NCI-H1436 (cell line): ENCODE measurements around the gene TAP2.

ENCODE experiments used
- DNase-seq: peaks from one replicate; lab custom pipeline; 2025; lab: John Stamatoyannopoulos, UW

The TAP2 gene

DNA sequence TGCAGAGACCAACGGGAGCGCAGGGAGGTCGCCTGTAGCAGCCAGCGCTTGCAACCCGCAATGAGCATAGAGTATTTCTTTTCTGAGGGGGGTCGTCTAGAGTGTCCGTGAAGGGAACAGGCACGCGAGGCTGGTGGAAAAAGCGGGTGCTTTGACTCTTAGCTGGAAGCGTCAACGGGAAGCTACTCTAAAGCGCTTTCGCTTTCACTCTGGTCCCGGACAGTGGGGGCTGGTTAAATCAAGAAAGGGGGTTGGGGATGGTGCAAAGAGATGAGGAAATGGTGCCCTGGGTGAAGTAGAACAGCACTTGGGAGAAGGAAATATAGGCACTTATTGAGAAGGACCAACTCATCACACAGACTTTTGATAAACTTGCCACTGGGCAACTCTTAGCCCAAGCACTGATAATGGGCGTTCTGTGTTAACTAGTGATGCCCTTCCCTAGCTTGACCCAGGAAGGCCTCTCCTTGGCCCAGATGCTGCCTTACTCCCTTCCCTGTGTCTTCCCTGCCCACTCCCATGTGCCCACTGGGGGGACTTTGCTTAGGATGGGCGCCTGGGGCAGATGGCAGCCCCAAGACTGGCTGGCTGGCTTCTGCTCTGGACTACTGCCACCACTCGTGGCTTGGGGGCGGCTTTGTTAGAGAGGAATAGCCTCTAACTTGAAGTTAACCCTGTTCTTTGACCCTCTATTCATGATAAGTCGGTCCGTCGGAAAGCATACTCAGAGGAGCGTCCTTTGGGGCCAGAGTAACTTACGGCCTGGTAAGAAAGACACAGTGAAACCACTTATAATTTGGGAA is 16.0 kb upstream of the TAP2 start:
- no peak for DNase-seq

DNA sequence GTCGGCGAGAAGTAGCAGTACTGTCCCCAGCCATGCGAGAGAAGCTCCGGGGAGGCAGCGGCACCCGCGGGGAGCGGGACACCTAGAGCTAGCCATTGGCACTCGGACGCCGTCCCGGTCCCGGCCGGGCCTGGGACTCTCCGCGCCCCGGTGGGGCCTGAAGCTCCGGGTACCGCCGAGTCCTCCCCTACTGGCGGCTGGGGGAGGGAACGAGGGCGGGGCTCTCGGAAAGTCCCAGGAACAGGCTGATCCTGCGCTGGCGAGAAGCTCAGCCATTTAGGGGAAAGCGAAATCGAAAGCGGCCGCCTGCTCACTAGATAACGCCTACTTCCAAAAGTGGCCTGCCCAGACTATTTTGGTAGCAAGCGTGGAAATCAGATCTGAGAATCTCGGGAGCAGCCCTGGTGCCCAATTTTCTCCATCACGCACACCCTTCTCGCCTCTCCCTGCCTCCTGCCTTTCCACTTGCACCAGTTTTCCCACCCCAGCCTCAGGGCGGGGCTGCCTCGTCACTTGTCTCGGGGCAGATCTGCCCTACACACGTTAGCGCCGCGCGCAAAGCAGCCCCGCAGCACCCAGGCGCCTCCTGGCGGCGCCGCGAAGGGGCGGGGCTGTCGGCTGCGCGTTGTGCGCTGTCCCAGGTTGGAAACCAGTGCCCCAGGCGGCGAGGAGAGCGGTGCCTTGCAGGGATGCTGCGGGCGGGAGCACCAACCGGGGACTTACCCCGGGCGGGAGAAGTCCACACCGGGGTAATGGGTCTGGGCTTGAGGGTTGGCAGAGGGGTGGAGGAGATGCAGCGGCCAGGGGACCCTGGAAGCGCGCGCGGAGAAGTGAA is 15.2 kb upstream of the TAP2 start, which contains the start of the genes PSMB9 and TAP1:
PSMB9 (plus strand) TSS at position 652 of the 835 bp plus-strand sequence; CDS start at position 690, 38 bp downstream.
TAP1 (minus strand) TSS at position 164 of the 835 bp plus-strand sequence; CDS start at position 96, 68 bp downstream.
- DNase-seq: peak; percentile 88

DNA sequence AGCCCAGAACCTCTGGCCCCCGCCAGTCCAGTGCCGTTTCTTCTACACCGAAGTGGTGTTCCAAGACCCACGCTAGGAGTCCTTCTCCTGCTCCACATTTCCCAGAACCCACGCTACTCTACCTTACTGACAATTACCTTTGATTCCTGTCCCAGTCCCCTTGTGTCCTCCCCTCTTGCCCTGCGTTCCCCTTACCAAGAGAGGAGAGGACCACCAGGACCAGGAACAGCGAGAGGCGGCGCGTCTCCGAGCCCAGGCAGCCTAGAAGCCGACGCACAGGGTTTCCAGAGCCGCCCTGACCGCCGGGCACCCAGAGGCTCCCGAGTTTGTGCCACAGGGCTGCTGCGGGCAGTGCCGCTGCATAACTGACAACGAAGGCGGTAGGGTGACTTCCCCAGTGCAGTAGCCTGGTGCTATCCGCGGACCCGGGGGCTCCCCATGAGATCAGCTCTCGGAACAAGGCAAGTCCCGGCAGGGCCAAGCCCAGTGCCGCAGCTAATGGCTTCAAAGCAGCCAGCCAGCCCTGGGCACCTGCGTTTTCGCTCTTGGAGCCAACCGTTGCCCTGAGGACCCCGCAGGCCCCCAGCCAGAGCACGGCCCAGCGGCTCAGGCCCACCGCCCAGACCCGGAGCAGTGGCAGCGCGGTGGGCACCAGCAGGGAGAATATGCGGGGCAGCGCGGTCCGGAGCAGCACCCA is 14.5 kb upstream of the TAP2 start:
- DNase-seq: no peak

DNA sequence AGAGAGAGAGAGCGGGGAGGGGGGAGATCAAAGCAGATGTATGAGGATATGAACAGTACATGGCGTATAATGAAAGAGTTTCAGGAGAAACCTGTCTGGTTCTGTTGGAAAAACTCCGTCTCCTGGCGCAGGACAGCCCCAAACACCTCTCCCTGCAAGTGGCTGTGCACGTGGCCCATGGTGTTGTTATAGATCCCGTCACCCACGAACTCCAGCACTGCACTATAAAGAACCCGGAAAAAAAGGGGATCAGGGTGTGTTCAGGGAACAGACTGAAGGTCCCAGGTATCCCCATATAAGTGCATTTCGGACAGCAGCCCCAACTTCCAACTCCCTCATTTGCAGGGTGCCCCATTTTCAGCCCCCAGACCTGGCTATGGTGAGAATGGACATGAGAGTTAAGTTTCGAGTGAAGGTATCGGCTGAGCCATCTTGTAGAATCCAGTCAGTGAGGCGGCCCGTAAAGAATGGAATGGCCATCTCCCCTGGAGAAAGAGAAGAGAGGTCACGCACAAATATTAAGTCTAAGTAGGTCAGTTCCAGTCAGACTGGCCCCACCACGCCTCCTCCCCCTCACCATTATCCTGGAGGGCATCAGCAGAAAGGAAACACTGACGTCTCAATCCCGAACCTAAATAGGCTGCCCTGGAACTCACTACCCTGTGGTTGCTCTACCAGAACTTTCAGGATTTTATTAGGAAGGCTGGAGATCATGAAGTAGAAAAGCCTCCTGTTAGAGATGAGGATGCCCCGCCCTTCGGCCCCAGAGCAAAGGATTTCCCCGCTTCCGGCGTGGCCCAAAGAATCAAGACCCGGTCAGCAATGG is 13.7 kb upstream of the TAP2 start:
- no peak for DNase-seq

DNA sequence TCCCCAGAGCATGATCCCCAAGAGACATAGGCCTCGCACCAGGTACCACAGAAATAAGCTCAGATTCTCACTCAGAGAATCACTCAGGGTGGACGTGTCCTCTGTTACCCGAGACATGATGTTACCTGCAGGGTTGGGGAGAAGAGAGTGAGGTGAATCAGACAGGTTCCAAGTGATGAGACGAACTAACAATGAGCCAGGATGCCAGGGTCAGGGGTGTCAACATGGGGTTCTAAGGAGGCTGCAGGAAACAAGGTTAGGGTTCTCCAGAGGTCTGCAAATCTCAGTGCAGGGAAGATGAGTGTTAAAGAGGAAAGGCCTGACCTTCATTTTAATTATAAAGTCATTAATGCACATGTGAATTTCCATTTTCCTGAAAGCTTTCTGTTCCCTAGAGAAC is 12.5 kb upstream of the TAP2 start:
- DNase-seq: no peak

DNA sequence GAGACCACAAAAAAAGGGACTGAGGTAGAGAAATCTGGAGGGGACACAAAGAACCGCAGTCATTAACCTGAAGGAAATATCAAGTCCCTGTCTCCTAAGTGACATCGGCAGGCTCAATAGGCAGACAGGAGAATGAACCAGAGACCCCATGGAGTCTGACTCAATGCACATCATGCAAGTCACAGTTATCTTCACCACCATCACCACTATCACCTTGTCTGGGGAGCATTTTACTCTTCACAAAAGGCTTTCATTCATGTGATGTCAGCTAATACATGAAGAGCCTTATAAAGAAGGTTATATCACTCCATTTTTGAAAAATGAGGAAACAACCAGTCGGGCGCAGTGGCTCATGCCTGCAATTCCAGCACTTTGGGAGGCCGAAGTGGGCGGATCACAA is 10.6 kb upstream of the TAP2 start:
- no peak for DNase-seq

DNA sequence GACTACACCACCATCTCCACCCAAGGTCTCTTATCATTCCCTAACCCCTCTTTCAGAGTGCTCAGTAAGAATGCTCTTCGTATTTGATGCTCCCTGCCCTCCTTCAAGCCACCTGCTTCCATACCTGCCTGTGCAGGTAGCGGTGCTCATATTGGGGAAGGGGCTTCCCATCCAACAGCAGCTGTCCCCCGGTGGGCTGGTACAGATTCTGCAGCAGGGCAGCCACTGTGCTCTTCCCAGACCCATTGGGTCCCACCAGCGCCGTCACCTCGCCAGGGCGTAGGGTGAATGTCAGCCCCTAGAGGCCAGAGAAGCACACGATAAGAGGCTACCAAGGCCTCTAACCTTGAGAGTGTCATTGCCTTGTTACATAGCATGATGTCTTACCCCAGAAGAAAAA is 9.3 kb upstream of the TAP2 start:
- DNase-seq: no peak

DNA sequence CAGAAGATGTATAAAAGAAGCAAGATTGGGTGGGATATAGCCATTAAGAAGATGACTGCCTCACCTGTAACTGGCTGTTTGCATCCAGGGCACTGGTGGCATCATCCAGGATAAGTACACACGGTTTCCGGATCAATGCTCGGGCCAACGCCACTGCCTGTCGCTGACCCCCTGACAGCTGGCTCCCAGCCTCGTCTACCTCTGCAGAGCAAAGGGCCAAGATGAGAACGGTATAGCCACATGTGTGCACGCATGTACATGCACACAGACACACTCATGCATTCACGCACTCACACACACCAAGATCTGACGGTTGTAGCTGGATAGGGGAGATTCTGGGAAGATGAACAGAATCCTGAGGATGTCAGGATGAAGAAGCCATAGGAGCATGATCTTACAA is 8.5 kb upstream of the TAP2 start:
- no peak for DNase-seq

DNA sequence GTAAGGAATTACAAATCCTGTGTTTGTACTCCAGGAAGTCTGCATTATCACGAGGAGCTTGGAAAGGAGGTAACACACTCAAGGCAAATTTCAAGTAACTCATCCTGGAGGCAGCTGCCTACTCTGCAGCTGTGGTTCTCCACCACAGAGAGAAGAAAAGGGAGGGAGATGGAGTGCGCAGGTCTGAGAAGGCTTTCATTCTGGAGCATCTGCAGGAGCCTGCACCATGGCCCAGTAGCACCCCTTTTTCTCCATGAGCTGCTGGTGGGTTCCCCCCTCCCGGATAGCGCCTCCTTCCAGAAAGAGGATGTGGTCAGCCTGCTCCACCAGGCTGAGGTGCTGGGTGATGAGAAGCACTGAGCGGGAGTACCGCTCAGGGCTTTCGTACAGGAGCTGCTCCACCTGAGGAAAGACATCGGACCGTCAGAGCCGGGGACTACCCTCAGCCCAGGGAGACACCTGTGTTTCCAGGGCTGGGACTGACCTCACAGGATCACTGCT is 6.9 kb upstream of the TAP2 start:
- no peak for DNase-seq

DNA sequence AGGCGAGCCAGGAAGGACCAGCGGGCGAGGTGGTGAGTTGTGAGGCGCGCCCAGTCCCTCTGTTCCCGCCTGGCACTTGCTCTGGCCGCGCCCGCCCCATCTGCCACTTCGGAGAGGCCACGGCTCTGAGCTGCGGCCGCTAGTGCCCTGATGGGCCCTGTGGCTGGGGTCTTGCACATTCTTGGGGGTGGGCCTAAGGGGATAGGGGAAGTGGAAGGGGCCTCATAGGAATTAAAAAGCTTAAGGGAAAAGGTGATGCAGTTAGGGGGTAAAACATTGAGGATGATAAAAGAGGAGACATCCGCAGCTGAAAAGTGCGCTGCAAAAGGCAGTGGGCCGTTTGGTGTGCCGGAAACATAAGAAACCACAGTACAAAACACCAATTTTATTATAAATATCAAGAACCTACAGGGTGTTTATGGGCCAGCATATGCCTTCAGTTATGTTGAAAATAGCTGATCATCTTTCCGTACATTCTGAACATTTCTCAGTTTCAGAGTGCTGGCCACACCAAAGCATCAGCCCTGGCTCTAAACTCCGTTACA is 6.4 kb upstream of the TAP2 start:
- no peak for DNase-seq

DNA sequence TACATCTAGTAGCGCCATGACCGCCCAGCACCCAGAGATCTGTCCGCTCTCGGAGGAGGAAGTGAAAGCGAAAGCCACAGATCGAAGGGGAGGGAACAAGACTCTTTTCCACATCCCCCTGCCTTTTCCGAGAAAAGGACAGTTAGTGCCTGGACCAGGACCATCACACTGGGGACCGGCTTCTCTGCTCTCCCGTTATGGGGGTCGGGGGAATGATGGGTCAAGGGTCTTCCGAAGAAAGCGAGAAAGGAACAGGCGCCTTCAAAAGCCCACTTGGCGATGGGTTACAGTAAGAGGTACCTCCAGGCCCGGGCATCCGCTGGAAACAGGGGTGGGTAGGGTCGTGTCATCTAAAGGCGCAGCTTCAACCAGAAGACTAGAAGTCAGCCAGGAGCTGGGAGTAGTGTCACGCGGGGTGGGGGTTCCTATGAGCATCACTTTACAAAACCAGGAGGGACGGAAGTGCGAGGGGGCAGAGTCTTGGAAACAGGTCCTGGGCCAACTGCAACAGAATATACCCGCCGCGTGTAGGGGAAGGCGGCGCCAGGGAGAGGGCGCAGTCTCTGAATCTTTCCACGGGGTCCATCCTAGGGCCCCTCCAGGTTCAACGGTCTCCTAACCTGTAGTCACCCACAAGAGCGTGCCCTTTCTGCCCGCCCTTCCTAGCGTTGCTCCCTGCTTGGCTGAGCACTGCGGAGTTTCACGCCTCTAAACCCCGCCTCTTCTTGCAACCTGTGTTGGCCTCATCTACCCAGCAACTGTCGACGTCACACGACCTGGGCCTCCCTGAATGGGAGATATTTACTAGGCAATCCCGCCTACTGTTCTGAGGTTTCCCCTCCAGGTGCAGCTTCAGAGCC is 5.7 kb upstream of the TAP2 start, which contains the start of gene PSMB8:
PSMB8 (minus strand) TSS at position 69 of the 860 bp plus-strand sequence; CDS start at position 18, 51 bp downstream.
- DNase-seq: peak; percentile 97

DNA sequence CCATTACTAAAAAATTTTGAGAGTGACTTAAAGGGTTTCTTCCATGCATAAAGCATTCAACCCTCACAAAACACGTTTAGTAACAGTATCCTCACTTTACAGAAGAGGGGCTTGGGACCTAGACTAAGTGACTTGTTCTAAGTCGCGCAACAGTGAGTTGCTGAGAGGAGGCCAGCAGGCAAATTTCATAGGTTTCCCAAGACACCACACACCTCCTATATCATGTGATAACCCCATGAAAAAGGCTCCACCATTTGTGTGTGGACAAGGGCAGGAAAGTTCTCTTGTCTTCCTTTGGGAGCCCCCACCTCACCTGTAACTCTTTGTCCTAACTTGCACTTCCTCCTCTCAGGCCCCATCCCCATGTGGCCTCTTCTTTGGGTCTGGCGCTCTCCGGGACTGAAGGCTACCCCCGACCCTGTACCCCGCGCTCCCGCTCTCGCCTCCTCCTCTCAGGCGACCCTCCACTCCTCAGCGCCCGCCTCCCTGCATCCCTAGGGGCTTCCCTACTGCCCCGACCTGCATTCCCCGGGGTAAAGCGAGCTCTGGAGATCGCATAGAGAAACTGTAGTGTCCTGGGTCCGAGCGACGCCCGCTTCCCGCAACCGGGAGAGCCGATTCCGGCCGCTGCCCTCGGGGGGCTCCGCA is 4.9 kb upstream of the TAP2 start:
- DNase-seq: no peak

DNA sequence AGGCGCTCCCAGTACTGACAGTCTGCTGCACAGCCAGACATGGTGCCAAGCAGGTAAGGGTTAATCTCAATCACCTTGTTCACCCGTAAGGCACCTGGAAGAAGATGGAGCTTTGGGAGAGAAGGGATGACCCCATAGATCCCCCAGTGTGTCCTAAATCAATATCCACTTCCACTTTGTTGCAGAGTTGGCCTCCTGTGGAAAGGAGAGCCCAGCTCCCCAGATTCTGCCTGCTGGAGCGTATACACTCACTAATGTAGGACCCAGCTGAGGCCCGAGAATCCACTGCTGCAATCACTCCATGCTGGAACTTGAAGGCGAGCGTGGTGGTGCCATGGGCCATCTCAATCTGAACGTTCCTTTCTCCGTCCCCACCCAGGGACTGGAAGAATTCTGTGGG is 4.2 kb upstream of the TAP2 start:
- no peak for DNase-seq

DNA sequence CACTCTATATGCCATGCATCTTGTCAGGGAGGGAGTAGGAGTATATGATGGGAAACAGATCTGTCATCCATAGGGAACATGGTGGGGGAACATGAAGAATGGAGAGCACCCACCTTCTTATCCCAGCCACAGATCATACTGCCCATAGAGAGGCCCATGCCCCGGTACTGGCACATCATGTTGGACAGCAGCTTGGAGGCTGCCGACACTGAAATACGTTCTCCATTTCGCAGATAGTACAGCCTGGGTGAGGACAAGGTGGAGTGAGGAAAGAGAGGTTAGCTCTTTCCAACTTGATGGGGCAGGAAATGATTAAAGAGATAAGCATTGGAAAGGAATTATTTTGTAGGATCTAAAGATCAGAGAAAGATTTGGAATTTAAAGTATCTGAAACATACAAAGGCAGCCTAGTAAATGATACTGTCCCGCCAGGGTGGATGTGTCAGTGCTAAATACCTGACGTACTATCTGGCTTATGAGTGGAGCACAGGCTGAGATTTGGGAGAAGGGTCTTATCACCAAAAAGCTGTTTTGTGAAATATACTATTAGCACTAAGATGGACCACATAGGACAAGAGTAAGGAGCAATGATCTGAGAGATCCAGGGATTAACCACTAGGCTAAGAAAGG is 3.6 kb upstream of the TAP2 start:
- no peak for DNase-seq

DNA sequence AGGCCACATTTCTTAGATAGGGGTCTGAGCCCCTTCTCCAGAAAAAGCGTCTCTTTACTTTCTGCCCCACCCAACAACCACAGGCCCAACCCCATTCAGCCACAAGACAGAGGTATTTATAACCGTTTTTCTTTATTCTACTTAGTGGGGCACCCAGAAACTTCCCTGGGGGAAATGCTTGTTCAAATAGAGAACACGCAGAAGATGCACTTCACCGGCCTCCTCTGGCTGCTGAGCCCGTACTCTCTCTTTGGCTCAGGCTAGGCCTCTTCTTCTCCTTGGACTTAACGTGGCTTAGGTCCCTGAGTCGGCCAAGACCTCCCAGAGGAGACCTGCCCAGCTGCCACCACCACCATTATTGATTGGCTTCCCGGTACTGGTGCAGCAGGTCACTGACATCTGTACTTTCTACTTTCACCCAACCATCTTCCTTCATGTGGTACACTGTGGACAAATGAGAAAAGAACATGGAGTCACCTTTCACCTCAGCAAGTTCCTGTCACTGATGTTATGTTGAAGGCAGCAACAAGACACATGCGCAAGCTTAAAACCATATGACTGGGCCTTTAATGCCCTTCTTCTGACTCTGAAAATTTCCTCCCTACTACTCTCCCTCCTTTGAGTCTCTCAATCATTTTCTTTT is 2.2 kb upstream of the TAP2 start:
- DNase-seq: no peak

DNA sequence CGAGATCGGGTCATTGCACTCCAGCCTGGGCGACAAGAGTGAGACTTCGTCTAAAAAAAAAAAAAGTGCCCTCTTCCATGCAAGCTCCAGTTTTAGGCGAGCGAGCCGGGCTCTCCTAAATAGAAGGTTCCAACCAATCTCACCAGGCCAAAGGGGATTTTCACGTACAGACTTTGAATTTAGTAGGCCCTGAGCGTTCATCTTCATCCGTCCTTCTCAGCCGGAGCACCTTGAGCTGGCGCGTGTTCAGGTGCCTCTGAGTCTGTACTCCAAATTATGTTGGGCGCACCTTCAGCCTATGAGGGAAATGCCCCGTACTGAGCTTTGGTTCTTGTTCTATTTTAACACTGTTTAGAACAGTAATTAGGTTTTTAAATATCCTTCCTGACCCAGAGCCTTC is 817 bp upstream of the TAP2 start:
- no peak for DNase-seq

DNA sequence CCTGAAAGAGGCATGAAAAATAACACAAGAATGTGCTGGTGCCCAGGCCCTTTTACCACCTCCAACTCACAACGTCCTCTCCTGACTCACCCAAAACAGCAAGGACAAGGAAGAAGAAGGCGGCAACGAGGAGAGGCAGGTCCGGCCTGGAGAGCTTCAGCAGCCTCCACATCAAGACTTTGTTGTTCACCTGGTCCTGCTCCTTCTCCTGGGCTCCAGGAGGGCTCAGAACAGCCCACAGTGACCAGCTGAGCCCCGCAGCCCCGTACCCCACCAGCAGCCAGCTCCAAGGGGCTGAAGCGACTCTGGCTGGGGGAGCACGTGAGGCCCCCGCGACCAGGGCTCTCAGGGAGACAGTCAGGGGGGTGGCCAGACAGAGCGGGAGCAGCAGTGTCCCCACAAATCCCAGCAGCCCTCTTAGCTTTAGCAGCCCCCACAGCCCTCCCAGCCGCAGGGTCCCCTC is 857 bp downstream of the TAP2 start:
- DNase-seq: no peak

DNA sequence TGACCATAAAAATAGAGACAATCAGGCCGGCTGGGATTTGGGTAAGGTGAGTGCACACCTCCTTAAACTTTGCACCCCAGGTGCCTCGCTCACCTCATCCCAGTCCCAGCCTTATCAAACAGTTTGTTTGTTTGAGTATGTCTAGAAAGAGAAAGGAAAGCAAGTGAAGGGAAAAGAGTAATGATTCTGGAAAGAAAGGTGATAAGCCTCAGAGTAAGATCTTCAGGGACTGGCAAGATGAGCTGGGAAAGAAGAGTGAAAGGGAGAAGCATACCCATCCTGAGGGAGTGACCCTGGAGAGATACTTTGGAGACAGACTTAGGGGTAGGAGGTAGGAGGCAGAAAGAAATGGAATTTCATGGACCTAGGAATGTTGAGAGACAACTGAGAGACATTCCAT is 1.7 kb downstream of the TAP2 start:
- no peak for DNase-seq
